HAP-1 (cell line): ENCODE results near the gene SPACA4.
A peak's percentile ranks its signal among the peaks of the same experiment; 100 is the strongest.

Experiments
- DNase-seq, 2 experiments: peaks; one replicate each; pipeline ENCODE4 v3.0.0-alpha.2; 2016 to 2020; ENCODE audit warnings: low spot score in 2 of 2
- H3K27me3 ChIP-seq: fragments of 250-450 bp; sonication (Bioruptor Pico); 2 replicates; pipeline ENCODE4 v1.5.1; 2020; ENCODE audit warnings: low read depth, mild to moderate bottlenecking, moderate library complexity
- H3K36me3 ChIP-seq: fragments of 250-450 bp; sonication (Bioruptor Pico); replicated peaks from 2 replicates; pipeline ENCODE4 v1.5.1; 2020; ENCODE audit warnings: mild to moderate bottlenecking
- H3K4me1 ChIP-seq: fragments of 250-450 bp; sonication (Bioruptor Pico); 2 replicates; pipeline ENCODE4 v1.5.1; 2020; ENCODE audit warnings: mild to moderate bottlenecking
- H3K4me3 ChIP-seq: fragments of 250-450 bp; sonication (Bioruptor Pico); 2 replicates; pipeline ENCODE4 v1.5.1; 2020; ENCODE audit warnings: mild to moderate bottlenecking, moderate library complexity
- H3K9me3 ChIP-seq: fragments of 250-450 bp; sonication (Bioruptor Pico); 2 replicates; pipeline ENCODE4 v1.5.1; 2020; ENCODE audit warnings: mild to moderate bottlenecking, moderate library complexity
- in situ Hi-C: fragments of 300-500 bp; cut with MboI; formaldehyde crosslinking; loops from 3 replicates; pipeline ENCODE4 v1.14.3; 2020; ENCODE audit warnings: low sequenced_read_pairs, inconsistent platforms, mixed read lengths

SPACA4 gene

DNA sequence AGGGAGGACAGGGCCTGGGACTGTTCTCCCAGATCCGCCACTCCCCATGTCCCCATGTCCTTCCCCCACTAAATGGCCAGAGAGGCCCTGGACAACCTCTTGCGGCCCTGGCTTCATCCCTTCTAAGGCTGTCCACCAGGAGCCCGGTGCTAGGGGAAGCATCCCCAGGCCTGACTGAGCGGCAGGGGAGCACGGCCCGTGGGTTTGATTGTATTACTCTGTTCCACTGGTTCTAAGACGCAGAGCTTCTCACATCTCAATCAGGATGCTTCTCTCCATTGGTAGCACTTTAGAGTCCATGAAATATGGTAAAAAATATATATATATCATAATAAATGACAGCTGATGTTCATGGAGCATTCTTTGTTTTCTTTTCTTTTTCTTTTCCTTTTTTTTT is 815 bp downstream of the SPACA4 start:
- DNase-seq = no peak
- in situ Hi-C loops = no loop called here
- peaks cover 2% of the 10 kb centered on the region; the same call in 1 of the 2 replicates for H3K4me1 ChIP-seq
- no peaks in the 10 kb centered on the region for H3K9me3 ChIP-seq
- H3K27me3 ChIP-seq = no peaks in the 10 kb centered on the region
- H3K4me3 ChIP-seq = no peak overlapping the region
- H3K36me3 ChIP-seq = peaks cover 3% of the 10 kb centered on the region; the same call in 1 of the 2 replicates

DNA sequence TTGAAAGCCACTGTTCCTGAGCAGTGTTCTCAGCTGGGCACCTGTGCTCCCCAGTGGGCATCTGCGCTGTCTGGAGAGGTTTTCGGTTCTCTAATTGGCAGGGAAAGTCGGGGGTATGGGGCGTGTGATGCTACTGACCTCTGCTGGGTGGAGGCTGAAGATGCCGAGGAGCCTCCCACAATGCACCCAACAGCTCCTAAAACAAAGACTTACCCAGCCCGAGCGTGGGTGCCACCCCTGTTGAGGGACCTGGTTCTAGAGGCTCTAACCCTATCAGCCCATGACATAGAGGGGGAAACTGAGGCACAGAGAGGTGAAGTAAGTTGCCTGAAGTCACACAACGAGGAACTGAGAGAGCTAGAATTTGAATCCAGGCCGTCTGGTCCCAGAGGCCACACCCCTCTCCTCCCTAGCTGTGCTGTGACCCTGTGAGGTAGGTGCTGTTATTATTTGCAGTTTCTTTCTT is 2.3 kb downstream of the SPACA4 start:
- DNase-seq = peak; percentile 61 to 77
- Histone ChIP-seq H3K9me3 (no peaks in the 10 kb centered on the region), H3K36me3 (peaks cover 3% of the 10 kb centered on the region), H3K27me3 (no peaks in the 10 kb centered on the region), H3K4me1 (peaks cover 2% of the 10 kb centered on the region; the same call in 1 of the 2 replicates), H3K4me3 (no peak overlapping the region)
- in situ Hi-C loops = no loop called here

DNA sequence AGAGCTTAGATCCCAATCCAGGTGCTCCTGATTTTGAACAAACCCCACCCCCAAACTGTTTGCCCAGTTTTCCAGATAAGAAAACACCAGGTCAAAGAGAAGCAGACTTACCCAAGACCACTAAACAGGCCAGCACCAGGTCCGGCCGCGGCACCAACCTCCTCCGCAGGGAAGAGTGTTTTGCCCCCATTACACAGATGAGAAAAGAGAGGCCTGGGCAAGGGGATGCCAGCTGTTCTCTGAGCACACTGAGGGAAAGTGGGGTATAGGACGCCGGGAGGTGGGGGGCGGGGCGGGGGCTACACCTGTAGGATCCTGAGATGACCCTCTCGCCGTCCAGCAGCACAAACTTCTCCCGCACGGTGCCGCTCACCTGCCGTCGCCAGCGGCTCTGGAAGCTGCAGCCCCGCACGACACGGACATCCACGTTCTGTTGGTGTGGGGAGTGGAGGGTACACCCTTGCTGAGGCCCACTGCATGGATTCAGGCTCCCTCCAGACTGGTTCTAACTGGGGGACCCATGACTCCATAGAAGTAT is 3.1 kb downstream of the SPACA4 start:
- DNase-seq = no peak
- Histone ChIP-seq H3K4me3 (no peak overlapping the region), H3K4me1 (peaks cover 5% of the 10 kb centered on the region), H3K27me3 (no peaks in the 10 kb centered on the region), H3K9me3 (no peaks in the 10 kb centered on the region), H3K36me3 (peaks cover 6% of the 10 kb centered on the region)
- in situ Hi-C loops = no loop called here

DNA sequence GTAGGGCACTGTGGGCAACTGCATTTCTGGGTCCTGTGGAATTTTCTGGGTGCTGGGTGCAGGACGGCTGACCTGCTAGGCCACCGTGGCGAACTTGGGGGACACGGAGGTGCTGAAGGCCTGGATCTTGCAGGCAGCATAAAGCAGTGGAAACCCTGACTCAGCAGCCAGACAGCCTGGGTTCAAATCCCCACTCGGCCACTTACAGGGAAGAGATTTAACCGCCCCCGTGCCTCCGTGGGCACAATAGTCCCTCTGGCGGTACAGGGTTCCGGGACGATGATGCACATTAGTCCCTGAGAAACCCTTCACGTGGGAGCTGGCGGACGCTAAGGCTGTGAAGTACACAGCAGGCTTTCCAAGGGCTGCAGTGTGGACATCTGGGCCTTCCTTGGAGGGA is 5.3 kb downstream of the SPACA4 start:
- H3K36me3 ChIP-seq = peaks cover 28% of the 10 kb centered on the region
- H3K9me3 ChIP-seq = no peaks in the 10 kb centered on the region
- DNase-seq = no peak
- no peak overlapping the region for H3K4me3 ChIP-seq
- in situ Hi-C loops = no loop called here
- no peaks in the 10 kb centered on the region for H3K27me3 ChIP-seq
- peaks cover 10% of the 10 kb centered on the region for H3K4me1 ChIP-seq

DNA sequence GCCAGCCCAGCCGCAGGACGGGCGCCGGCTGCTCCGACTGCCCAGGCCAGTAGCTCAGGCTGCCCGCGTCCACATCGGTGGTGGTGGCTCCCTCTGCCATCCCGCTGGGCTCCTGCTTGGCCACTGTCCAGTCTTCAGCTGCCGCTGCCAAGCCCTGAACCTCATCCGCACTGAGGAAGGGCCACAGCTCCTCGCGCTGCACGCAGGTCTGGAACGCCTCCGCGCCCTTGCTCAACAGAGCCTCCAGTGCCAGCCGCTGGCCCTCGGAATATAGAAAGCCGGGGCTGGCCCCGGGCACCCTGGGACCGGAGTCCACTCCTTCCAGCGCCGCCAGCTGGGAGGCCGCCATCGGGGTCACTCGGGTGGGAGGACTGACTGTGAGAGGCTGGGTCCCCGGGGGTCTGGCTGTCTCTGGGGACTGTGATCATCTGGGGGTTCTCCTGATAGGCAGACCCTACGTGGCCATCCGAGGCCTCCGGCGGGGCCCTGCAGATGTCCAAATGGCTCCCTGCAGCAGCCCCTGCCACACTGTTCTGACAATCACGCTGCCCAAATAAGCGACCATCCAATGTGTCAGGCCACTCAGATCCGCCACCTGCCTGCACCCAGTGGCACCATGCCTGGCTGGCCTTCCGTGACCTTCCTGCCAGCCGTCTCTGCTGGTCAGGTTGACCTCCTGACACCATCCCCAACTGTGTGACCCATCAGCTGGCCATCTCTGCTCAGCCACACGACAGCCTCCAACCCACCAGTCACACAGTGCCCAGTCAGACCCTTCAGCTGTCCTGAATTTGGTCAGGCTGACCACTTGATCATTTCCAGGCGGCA is 6.7 kb downstream of the SPACA4 start:
- Histone ChIP-seq H3K9me3 (no peaks in the 10 kb centered on the region), H3K4me1 (peaks cover 20% of the 10 kb centered on the region), H3K27me3 (no peaks in the 10 kb centered on the region), H3K36me3 (peaks cover 42% of the 10 kb centered on the region), H3K4me3 (no peak overlapping the region)
- in situ Hi-C loops = no loop called here
- DNase-seq = peak in 1 of 2 experiments; percentile 56

DNA sequence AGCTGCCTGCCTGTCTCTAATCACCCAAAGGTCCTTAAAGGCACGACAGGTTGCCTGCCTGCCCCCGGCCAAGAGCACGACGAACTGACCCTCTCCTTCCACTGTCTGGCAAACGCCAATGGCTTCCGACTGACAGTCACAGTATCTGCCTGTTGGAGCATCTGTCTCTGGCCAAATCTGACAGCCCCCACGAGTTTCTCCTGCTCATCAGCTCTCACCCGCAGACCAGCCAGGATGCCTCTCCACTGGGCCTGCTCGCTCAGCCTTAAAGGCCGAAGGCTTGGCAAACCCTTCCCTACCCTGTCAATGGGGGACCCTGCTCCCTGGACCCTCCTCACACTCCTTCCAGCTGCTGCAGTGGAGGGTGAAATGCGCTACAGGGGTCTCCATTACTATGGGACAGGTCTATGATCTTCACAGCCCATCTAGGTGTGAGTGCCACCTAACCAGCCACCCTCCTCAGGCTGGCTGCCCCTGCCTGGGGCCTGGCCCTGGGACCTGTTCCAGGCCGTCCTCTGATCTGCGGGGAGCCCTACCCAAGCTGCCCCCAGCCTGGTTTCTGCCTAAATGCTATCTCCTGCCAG is 7.4 kb downstream of the SPACA4 start:
- Histone ChIP-seq H3K4me3 (no peak overlapping the region), H3K4me1 (peaks cover 18% of the 10 kb centered on the region), H3K36me3 (peaks cover 48% of the 10 kb centered on the region), H3K27me3 (no peaks in the 10 kb centered on the region), H3K9me3 (no peaks in the 10 kb centered on the region)
- in situ Hi-C loops = no loop called here
- no peak for DNase-seq

DNA sequence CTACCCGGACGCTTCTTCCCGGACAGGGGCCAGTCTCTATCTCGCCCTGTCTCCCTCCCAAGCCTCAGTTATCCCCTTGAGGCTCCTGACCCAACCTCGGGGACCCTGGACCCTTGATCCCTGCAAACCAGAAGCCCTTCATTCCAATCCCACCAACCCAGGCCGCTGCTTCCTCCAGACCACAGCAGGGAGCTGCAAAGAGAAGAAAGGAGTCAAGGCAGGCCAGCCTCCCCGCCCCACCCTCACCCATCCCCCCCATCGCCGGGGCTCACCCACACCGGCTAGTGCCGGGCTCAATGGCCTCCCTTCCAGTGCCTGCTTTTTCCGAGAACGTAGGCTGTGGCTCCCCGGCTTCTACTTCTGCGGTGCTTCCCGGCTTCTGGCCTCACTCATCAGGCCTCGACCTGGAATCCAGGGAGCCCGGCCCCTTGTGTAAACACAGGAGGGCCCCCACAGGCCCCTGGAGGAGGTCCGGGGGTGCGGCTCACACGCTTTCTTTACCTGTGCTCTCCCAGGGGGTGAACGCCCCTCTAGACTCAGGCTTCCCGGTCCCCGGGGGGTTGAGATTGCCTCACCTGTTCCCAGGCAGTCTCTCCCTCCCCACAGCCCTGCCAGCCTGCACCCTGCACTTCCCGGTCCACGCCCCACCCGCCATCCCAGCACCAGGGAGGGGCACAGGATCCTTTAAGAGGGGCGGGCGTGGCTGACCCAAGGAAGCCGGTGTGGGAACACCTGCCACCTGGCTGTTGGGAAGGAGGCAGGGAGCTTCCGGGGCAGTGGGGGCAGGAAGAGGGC is 8.1 kb downstream of the SPACA4 start, which contains the start of gene FAM83E:
Gene FAM83E, minus strand, starts transcription at position 641 of the 795 bp plus-strand sequence. CDS start 1,704 bp downstream, outside the sequence.
- H3K9me3 ChIP-seq = no peaks in the 10 kb centered on the region
- H3K27me3 ChIP-seq = no peaks in the 10 kb centered on the region
- in situ Hi-C loops = no loop called here
- no peak within 1 kb of the TSS for H3K4me3 ChIP-seq
- peaks cover 19% of the 10 kb centered on the region for H3K4me1 ChIP-seq
- H3K36me3 ChIP-seq = peaks cover 48% of the 10 kb centered on the region
- peak in 1 of 2 experiments; percentile 72 for DNase-seq

DNA sequence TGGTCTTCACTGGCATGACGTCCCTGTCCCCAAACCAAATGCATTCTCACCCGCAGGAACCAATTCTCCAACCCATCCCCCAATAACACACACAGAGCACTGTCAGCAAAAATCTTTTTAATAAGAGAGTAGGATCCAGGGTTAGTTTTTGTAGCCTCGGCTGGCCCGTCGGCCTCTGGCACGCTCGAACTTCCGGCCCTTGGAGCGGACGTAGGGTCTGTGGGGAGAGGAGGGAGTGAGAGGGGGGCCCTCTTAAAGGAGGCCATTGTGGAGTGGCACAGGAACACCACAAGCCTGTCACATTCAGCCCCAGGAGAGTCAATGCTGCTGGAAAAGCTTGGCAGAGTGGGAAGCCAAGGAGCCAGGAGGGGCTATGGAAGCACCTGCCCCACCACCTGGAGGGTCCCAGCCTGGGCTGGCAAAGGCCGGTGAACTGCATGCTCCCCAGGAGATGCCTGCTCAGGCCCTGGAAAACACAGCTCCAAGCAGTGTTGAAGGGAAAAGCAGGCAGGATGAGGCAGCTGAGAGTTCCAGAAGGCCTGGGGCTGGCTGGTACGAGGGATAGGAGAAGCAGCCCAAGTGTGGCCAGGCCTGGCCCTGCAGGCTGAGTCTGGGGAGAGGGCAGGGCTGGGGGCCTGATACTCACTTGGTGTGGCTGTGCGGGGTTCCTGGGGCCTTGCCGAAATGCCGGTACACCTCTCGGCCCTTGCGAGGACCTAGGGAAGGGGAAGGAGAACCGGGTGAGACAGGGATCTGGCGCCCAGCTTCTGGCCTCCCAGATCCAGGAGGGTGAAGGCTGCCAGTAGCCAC is 8.9 kb downstream of the SPACA4 start:
- Histone ChIP-seq H3K9me3 (no peaks in the 10 kb centered on the region), H3K4me3 (no peak overlapping the region), H3K4me1 (peaks cover 25% of the 10 kb centered on the region), H3K36me3 (peaks cover 48% of the 10 kb centered on the region), H3K27me3 (no peaks in the 10 kb centered on the region)
- DNase-seq = peak in 1 of 2 experiments; percentile 26
- in situ Hi-C loops = no loop called here

DNA sequence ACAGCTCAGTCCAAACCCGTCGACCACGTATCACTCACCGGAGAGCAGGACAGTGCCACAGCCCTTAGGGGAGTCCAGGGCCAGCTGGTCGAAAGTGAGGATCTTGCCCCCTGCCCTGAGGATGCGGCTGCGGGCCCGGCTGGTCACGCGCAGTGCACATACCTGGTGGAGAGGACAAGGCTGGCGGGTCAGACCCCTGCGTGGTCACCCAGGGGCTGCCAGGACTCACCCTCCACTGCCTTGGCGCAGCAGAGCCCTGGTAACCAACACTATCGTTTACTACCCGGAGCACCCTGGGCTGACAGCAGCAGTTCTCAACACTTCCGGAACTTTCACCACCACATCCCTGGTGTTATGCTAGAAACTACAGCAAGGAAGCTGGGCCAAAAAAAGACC is 9.5 kb downstream of the SPACA4 start:
- H3K9me3 ChIP-seq = no peaks in the 10 kb centered on the region
- no peaks in the 10 kb centered on the region for H3K27me3 ChIP-seq
- H3K4me1 ChIP-seq = peaks cover 25% of the 10 kb centered on the region
- no peak for DNase-seq
- in situ Hi-C loops = no loop called here
- peaks cover 48% of the 10 kb centered on the region for H3K36me3 ChIP-seq
- no peak overlapping the region for H3K4me3 ChIP-seq

DNA sequence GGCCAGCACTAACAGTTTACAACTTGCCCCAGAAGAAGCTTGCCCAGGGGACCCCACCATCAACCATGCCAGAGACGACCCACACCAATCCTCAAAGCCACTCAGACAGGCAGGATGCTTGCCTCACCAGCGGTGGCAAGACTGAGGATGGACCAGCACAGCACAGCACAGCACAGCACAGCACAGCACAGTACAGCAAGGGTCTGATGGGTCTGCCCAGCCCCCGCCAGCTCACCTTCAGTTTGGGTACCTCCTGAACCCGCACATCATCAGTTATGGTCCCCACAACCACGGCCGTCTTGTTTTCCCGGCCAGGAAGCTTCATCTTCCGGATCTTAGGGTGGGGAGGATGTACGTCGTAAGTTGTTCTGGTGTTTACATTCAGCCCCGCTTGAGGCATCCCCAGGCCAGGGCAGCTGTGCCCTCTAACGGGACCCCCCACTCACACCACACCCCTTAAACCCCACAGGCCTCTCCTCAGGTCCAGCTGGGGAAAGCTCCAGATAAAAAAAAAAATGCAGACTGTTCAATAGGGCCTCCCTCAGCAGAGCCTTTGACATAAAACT is 10.0 kb downstream of the SPACA4 start:
- DNase-seq = no peak
- Histone ChIP-seq H3K27me3 (no peaks in the 10 kb centered on the region), H3K4me3 (no peak overlapping the region), H3K4me1 (peaks cover 25% of the 10 kb centered on the region), H3K36me3 (peaks cover 48% of the 10 kb centered on the region), H3K9me3 (no peaks in the 10 kb centered on the region)
- in situ Hi-C loops = no loop called here

DNA sequence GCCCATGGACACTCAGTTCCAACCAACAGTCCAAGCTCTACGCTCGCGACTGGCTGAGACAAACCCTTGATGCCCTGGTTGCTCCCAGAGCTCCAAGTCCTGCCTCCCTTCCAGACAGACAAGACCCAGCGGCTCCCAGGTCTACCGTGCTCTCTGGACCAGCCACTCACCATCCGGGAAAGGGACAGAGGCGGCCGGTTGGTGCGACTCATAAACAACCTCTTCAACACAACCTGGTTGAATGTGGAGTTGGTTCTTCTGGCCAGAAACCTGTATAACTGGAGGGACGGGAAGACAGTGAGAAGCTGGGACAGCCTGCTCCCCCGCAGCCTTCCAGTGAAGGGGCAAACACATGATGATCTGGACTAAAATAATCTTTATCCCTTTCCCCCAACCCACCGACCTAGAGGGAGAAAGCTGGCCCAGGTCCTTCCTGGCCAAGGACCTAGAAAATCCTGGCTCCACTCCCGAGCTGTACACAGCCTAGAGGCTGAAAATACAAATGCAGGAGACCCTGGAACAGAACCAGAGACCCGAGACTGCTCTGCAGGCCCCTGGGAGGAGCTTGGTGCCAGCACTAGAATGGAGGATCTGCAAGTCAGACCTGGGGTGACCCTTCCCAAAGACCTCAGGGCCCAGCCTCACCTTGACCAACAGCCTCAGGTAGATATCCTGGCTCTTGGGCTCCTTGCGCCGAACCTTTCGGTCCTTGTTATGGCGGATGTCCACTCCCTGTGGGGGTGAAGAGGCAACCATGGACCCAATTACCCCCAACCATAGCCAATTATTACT is 10.8 kb downstream of the SPACA4 start:
- H3K36me3 ChIP-seq = peaks cover 44% of the 10 kb centered on the region
- in situ Hi-C loops = no loop called here
- no peaks in the 10 kb centered on the region for H3K27me3 ChIP-seq
- peaks cover 25% of the 10 kb centered on the region for H3K4me1 ChIP-seq
- H3K4me3 ChIP-seq = peak overlapping the region; percentile 96
- DNase-seq = peak in 1 of 2 experiments; percentile 29
- no peaks in the 10 kb centered on the region for H3K9me3 ChIP-seq

DNA sequence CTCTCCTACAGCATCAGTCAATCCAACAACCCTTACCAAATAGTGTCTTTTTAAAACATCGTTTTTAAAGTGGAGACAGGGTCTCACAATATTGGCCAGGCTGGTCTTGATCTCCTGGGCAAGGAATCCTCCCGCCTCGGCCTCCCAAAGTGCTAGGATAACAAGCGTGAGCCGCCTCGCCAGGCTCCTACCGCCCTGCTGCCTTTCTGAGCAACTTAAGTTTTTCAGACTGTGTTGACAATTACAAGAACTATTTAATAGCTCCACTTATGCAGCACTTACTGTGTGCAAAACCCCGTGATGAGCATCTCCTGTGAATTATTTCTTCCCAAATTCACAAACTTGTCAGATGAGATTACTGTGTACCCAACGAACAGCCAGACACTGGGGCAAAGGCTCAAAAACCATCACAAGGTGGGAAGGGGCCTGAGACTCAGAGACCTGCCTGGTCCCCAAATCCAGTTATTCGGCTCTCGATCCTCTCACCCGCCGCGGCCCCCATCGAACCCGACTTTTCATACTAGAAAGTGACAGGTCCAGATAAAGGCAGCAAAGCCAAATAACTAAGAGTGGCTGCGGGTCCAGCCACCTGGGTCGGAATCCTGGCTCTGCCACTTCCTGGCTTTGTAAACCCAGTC is 11.9 kb downstream of the SPACA4 start:
- Histone ChIP-seq H3K4me1 (peaks cover 28% of the 10 kb centered on the region), H3K9me3 (no peaks in the 10 kb centered on the region), H3K36me3 (peaks cover 44% of the 10 kb centered on the region), H3K27me3 (no peaks in the 10 kb centered on the region), H3K4me3 (peak overlapping the region; percentile 96)
- DNase-seq = no peak
- in situ Hi-C loops = no loop called here
